ENCODE data around the gene PCAT6.
A peak's percentile ranks its signal among the peaks of the same experiment; 100 is the strongest.

PCAT6 gene

DNA sequence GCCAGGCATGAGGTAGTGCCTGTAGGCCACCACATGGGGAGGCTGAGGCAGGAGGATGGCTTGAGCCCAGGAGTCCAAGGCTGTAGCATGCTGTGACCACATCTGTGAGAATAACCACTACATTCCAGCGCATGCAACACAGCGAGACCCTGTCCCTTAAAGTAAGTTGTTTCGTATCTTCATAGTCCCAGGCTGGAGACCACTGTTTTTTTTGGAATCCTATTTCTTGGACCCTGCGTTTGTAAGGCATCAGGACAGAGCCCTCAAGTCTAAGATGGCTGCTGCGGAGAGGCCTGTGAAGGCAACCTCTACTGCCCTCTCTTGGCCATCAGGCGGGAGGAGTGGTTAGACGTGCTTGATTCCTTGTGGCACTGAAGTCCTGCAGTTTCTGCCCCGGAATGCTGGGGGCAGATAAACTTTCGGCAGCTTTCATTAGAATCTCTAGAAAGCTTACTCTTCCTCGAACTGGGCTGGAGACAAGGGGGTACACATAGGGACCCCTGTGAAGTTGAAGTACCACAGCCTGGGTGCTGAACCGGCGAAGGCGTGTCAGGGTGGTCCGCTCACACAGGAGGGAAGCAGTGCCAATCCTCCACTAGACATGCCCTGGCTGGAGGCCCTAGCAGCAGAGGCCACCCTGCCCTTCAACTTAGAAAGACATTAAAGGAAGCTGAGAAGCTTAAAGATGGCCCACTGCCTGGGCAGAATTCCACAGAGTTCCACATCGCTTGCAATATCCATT lies 41.6 kb downstream of the PCAT6 start:
- DNase-seq = peak; percentile 26

DNA sequence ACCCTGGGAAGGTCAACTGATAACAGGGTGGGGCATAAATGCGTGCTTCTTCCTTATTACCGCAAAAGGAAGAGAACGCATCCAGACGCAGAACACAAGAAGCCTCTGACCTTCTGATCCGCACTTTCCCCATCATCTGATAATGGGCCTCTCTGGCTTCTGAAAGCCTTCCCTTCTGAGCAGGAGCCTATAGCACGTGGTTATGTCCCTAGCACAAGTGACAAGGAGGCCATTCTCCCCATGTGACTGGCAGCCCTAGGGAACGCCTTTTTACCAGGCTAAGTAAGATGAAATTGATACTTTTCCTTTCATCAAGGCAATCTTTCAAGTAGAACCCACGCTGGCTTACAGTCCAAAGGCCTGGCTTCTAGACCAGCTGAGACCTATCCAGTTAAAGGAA lies 44.0 kb downstream of the PCAT6 start:
- DNase-seq = no peak

DNA sequence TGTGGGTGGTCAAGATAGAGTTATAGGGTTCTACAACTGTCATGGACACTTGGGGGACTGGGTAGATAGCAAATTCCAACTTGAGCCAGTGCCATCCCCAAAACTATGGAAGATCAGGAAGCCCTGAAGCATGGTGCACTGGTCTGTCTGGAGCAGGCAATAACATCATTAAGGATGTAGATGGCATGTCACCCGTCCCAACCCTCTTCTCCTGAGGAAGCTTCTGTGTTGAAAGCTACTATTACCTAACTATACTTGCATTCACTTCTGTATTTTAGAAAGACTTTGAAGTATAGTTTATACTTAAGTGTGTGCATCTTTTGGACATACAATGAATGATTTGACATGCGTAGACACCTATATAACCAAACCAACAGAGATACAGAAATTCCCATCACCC lies 45.3 kb downstream of the PCAT6 start:
- no peak for DNase-seq

DNA sequence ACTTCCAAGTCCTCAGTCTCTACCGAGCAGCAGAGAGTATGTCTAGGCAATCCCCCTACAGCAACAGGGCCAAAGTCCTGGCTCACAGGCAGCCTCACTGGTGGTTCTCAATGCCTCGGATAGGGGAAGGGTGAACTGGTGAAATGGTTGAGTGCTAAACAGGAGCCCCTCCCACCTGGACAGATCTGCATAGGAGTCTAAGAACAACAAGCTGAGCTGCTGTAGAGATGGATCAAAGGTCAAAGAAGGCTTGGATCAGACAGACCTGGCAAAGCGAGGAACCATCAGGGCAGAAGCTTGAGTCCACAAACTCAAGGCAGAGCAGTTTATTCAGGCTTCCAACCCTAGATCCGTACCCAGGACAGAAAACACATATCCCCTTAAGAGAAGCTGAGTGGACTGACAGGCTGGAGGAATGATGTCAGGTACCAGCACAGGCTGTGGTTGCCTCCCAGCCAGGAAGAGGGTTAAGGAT lies 46.4 kb downstream of the PCAT6 start:
- DNase-seq = no peak

DNA sequence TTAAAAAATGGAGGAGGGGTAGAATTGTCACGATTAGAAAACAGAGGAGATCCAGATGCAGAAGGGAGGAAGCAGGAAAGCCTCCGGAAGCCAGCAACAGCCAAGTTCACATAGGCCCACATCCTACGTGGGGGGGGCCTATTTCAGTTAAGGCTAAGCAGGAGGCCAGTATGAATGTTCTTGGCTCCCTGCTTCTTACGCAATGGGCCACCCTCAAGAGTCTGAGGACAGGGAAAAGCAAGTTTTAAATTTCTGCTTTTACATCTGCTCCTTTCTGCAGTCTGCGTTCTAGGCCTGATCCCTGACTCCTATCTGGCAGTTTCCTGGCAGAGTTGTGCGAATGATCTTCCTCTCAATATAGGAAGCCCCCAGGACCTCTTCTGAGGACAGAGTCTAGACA lies 47.6 kb downstream of the PCAT6 start:
- DNase-seq = no peak

DNA sequence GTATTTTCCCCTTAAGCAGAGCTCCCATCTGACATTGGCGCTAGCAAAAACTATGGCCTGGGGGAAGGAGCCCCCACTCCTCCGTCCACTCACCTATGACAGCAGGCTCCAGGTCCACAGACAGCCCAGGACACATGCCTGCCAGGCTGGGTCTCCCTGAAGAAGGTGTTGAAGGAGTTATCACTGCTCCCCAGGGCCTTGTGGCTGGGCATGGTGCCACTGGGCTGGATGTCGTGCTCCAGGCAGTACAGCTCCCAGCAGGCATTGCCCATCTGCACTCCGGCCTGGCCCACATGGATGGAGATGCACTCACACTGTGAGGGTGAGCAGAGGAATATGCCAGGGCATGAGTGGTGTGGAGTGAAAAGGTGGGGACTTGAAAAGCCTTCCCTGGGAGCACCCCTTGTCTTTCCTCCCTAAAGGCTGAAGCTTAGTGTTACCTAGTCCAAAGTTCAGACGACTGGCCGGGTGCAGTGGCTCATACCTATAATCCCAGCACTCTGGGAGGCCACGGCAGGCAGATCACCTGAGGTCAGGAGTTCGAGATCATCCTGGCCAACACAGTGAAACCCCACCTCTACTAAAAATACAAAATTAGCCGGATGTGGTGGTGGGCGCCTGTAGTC lies 48.1 kb downstream of the PCAT6 start:
- DNase-seq = no peak

DNA sequence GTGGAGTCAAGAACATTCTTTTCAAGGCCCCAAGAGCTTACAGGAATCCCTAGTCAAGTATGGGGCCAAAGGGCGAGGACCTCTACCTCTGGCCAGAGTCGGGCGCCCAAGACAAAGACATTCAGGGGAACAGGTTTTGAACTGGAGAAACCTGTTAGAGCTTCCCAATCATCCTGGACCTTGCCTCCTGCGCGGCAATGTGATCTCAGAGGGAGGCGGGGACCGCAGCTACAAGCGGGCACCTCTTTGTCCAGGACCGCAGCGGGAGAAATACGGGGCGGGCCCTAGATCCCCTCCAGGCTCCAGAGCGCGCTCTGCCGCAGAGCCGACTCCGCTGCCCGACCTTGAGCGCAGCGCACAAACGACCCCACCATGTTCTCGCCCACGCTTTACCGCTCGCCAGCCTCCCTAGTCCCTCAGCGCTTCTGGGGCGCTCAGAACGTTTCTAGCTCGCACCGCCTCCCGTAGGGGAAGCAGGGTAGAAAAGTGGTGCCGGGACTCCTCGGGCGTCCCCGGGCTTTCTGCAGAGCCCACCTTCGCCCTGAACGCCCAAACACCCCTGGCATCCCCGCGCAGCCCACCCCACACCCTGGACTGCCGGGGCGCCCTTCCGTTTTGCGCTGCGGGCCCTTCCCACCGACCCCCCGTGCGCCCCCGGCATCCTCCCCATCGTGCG lies 50.1 kb downstream of the PCAT6 start:
- DNase-seq = peak; percentile 23 to 28

Measured in activated CD4-positive, alpha-beta T cell treated with anti-CD3 and anti-CD28 coated beads for 4 hours (primary cell).